Brain microvascular endothelial cell (primary cell): ENCODE data around the gene BACH1.

ENCODE experiments used
- DNase-seq: peaks from one replicate; pipeline ENCODE4 v3.0.0-alpha.2; 2020
- H3K27ac ChIP-seq: fragments of 250-450 bp; sonication (Bioruptor Pico); 2 replicates; pipeline ENCODE4 v1.5.1; 2020; ENCODE audit warnings: mild to moderate bottlenecking, moderate library complexity
- H3K27me3 ChIP-seq: fragments of 250-450 bp; sonication (Bioruptor Pico); replicated peaks from 2 replicates; pipeline ENCODE4 v1.5.1; 2020; ENCODE audit warnings: mild to moderate bottlenecking
- H3K36me3 ChIP-seq: fragments of 250-450 bp; sonication (Bioruptor Pico); replicated peaks from 2 replicates; pipeline ENCODE4 v1.5.1; 2020; ENCODE audit warnings: mild to moderate bottlenecking
- H3K4me3 ChIP-seq: 2 replicates; pipeline ENCODE4 v1.5.1; 2011; ENCODE audit warnings: low read depth, mild to moderate bottlenecking, control low read depth, low read length, moderate library complexity
- CTCF ChIP-seq: IDR thresholded peaks from 2 replicates; pipeline ENCODE4 v1.5.1; 2011; ENCODE audit warnings: low read depth, mild to moderate bottlenecking, moderate library complexity, low read length, control low read depth, inconsistent platforms; ENCODE audit errors: missing control alignments
- in situ Hi-C: cut with HindIII; loops from 2 replicates; pipeline ENCODE4 v1.10.0; 2017; ENCODE audit warnings: low sequenced_read_pairs, low pct_ligation_motif_present

Gene BACH1

DNA sequence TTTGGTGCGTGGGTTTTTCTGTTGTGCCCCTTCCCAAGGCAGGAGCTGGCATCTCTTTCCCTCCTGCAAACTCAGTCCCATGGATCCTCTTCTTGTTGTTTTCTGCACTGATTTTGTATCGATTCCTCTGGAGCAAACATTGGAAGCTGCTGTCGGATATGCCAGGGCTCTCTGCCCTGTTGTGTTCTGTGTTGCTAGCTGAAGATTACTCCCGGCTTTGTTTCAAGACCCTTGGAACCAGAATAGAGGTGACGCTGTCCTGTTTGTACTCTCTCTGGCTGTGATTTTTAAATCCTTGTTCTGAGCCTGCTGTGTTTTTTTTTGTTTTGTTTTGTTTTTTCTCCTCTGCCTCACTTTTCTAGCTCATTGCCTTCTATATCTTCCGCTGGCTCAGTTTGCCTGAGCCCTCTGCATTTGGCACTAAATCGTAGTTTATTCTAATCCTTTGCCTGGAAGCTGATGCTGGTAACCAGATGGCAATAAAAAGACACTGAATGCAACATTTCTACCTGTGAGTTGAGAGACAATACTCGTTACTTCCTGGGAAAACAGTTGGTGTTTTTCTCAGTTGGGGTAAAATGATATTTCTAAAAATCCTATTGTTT lies 67.0 kb downstream of the BACH1 start:
- Histone ChIP-seq H3K27ac (no peak overlapping the region), H3K27me3 (no peaks in the 10 kb centered on the region), H3K4me3 (no peak overlapping the region), H3K36me3 (peaks cover 17% of the 10 kb centered on the region)
- TF ChIP-seq CTCF = no peak
- in situ Hi-C loops = no loop called here
- no peak for DNase-seq

DNA sequence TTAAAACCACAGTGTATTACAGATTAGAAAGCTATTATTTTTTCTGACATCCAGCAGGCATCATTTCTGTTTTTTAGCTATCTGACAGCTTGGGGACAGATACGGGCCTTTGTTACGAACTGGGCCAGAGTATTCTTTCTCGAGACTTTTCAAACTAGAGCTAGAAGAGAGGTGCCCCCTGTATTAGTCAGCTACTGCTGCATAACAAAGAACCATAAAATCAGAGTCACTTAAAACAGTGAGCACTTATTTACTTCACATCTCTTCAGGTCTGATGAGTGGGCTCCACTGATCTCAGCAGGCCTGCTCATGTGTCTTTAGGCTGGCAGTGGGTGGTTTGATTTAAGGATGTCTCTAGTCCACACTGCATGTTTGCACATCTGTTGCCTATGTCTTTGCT lies 67.8 kb downstream of the BACH1 start:
- Histone ChIP-seq H3K27ac (no peak overlapping the region), H3K27me3 (no peaks in the 10 kb centered on the region), H3K36me3 (peaks cover 17% of the 10 kb centered on the region), H3K4me3 (no peak overlapping the region)
- in situ Hi-C loops = no loop called here
- TF ChIP-seq CTCF = no peak
- no peak for DNase-seq

- Histone ChIP-seq H3K27ac (no peak overlapping the region), H3K4me3 (no peak overlapping the region), H3K27me3 (no peaks in the 10 kb centered on the region), H3K36me3 (peaks cover 17% of the 10 kb centered on the region)
- in situ Hi-C loops = no loop called here
- DNase-seq = no peak
- TF ChIP-seq CTCF = no peak
Measured at GRCh38 chr21:29367335-29367734, 68.6 kb downstream of the BACH1 start.

GRCh38 chr21:29368906-29369305 lies 70.2 kb downstream of the BACH1 start:
- Histone ChIP-seq H3K36me3 (peaks cover 12% of the 10 kb centered on the region), H3K27me3 (no peaks in the 10 kb centered on the region), H3K27ac (no peak overlapping the region), H3K4me3 (no peak overlapping the region)
- DNase-seq = no peak
- TF ChIP-seq CTCF = no peak
- in situ Hi-C loops = no loop called here

DNA sequence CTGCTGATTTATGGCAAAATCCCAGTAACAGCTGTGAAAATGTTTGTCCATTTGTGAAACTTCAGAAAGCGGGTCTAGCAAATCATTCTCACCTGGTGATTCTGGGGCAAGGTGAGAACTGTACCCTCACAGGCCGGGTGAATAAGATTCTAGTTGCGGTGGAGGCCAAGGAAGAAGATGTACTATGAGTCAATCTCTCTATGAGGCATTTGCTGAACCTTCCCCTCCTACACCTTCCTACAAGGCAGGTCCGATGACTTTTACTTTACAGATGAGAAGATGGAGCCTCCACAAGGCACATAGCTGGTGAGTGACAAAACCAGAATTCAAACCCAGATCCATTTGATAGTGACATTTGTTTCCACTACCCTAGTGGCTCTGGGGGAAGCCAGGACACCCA lies 72.7 kb downstream of the BACH1 start:
- DNase-seq = no peak
- Histone ChIP-seq H3K27me3 (no peaks in the 10 kb centered on the region), H3K4me3 (no peak overlapping the region), H3K36me3 (peaks cover 11% of the 10 kb centered on the region), H3K27ac (no peak overlapping the region)
- TF ChIP-seq CTCF = no peak
- in situ Hi-C loops = no loop called here

- DNase-seq = peak; percentile 81
- in situ Hi-C loops = no loop called here
- Histone ChIP-seq H3K36me3 (peaks cover 7% of the 10 kb centered on the region), H3K27me3 (no peaks in the 10 kb centered on the region), H3K4me3 (no peak overlapping the region), H3K27ac (no peak overlapping the region)
- TF ChIP-seq CTCF = peak; percentile 70
Measured at GRCh38 chr21:29372063-29372802, 73.5 kb downstream of the BACH1 start.
